GM11168 (cell line): ENCODE results near the gene AK5.
"Not testable (repeated sequence)": the region's sequence is repeated elsewhere in the genome, so short reads cannot be mapped to it uniquely, and the experiment has no call there.

Source experiments
- in situ Hi-C: fragments of 300-500 bp; cut with MboI; formaldehyde crosslinking; loops from one replicate; pipeline ENCODE4 v1.12.0; 2022; ENCODE audit warnings: low sequenced_read_pairs; ENCODE audit not compliant: unreplicated experiment

The AK5 gene

GRCh38 chr1:77283701-77284425, 2.0 kb downstream of the AK5 start:
- in situ Hi-C loops: no loop called here

- in situ Hi-C loops: no loop called here
Measured at GRCh38 chr1:77287535-77287934, 5.7 kb downstream of the AK5 start.

DNA sequence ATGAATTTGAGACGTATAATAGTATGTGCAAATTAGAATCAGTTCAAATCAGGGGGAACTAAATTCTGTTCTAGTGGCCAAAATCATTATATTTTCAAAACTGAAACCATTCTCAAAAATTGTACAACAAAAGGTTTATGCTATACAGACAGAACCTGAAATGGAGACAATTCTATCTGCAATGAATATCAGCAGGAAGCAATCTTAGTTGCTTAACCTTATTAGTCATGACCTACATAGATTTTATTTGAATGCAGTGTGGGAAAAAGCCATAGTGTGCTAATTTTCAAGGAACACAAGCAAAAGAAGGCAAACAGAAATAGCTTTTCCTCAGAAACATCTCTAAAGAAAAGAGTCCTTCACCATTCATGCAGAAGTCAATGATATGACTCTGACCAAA, 6.5 kb downstream of the AK5 start:
- in situ Hi-C loops: no loop called here

- in situ Hi-C loops: no loop called here
Measured at GRCh38 chr1:77290576-77290975, 8.8 kb downstream of the AK5 start.

GRCh38 chr1:77292551-77292950, 10.7 kb downstream of the AK5 start:
- in situ Hi-C loops: no loop called here

GRCh38 chr1:77300566-77300965, 18.7 kb downstream of the AK5 start:
- in situ Hi-C loops: no loop called here

GRCh38 chr1:77303387-77303786, 21.6 kb downstream of the AK5 start:
- in situ Hi-C loops: no loop called here

- in situ Hi-C loops: no loop called here
Measured at GRCh38 chr1:77308889-77309621, 27.2 kb downstream of the AK5 start.

- in situ Hi-C loops: no loop called here
Measured at GRCh38 chr1:77310924-77311323, 29.1 kb downstream of the AK5 start.

DNA sequence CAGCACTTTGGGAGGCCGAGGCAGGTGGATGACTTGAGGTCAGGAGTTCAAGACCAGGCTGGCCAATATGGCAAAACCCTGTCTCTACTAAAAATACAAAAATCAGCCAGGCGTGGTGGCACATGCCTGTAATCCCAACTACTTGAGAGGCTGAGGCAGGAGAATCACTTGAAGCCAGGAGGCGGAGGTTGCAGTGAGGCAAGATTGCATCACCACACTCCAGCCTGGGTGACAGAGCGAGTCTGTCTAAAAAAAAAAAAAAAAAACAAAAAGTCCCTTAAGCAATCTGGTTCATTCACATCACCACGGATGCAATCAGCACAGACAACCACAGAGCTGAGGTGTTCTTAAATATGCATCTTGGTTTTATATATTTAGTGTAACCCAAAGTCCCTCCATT, 30.5 kb downstream of the AK5 start:
- in situ Hi-C loops: not testable (repeated sequence)

GRCh38 chr1:77313491-77313890, 31.7 kb downstream of the AK5 start:
- in situ Hi-C loops: no loop called here

DNA sequence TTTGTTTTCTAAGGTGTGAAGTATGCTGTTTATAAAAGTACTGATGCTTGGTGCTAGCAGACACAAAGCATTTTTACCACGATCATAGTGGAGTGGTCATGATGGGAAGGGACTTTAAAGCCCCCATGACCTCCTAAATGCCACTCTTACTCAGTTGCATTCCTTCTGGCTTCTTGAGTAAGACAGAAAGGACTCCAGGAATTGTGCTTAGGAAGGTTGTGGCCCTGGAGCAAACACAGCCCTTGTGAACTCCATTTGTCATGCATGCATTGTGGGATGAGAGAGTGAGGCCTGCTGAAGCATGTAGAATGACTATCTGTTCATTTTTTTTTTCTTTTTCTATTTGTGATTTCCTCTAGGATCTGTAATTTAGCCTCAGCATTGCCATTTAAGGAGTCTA, 34.2 kb downstream of the AK5 start:
- in situ Hi-C loops: no loop called here

DNA sequence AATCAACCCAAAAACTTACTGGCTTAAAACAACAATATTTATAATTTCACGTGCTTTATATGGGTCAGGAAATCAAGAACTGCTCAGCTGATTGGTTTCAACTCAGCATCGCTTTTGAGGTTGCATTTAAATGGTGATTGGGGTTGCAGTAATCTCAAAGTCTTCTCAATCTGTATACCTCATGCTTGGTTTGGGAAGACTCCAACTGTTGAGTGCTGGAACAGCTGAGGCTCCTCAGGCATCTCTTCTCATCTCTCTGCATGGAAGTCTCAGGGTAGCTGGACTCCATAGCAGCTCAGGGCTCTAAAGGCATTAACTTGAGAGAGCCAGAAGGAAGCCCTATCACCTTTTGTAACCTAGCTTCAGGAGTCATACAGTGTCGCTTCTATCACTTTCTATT, 35.1 kb downstream of the AK5 start:
- in situ Hi-C loops: no loop called here

DNA sequence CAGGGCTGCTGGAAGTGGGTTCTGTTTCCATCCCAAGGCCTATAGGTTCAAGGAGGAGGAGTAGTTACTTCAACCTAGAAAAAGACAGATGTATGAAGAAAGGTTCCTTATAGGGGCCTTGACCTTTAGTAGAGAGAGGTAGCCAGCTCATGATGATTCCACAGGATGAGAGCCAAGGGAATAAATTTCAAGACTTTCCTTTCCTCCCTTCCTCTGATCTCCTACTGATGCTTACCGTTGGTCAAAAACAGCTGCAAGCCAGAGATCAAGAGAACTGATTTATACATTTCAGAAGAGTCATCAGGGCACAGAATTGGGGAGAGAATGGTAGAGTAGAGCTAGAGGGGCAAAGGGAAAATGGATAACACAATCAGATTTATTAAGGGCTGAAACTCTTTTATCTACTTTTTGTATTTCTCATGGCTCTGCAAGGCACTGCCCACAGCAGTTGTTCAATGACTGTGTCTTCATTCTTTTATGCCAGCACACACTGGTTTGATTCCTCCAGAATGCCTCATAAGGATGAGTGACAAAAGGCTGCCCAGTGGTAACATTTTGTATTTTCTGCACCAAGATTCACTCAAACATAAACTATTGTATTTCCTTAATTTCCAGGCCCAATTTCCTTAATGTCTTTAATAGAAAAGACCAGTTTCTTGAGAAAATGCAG, 37.4 kb downstream of the AK5 start:
- in situ Hi-C loops: no loop called here

GRCh38 chr1:77322061-77322900, 40.5 kb downstream of the AK5 start:
- in situ Hi-C loops: no loop called here

DNA sequence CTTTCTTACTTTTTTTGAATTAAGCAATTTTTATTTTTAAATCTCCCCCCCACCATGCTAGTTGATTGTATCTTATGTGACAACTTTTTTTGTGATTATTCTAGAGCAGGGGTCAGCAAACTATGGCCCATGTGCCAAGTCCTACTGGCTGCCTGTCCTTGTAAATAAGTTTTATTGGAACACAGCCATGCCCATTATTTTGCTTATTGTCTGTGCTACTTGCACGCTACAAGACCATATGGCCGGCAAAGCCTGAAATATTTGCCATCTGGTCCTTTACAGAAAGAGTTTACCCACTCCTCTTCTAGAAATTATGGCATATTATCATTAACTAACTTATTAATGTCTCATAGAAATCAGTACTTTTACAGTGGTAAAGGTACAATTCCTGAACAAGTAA, 51.7 kb downstream of the AK5 start:
- in situ Hi-C loops: no loop called here

DNA sequence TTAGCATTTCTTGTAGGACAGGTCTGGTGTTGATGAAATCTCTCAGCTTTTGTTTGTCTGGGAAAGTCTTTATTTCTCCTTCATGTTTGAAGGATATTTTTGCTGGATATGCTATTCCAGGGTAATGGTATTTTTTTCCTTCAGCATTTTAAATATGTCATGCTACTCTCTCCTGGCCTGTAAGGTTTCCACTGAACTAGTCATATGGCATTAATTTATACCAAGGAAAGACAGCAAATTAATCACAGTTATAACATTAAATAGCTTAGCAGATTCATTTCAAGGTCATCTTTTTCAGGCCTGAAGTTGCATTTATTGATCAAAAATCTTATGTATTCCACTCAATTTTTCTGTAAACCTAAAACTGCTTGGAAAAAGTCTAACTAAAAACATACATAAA, 54.9 kb downstream of the AK5 start:
- in situ Hi-C loops: no loop called here

DNA sequence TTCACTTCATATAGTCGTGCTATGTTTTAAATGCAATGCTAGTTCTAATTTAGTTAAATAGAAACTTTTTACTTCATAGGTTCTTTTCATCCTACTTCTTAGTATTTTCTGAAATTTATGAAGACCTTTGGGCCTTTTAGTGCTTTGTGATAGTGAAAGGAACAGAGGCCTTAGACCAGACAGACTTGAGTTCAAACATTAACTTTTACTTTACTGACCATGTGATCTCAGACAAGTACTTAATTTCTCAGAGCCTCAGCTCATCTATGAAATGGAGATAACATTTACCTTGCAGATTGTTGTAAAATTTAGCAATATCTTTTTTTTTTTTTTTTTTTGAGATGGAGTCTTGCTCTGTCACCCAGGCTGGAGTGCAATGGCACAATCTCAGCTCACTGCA, 57.5 kb downstream of the AK5 start:
- in situ Hi-C loops: no loop called here

- in situ Hi-C loops: no loop called here
Measured at GRCh38 chr1:77341195-77341594, 59.4 kb downstream of the AK5 start.

GRCh38 chr1:77342745-77343144, 60.9 kb downstream of the AK5 start:
- in situ Hi-C loops: no loop called here

- in situ Hi-C loops: no loop called here
Measured at GRCh38 chr1:77347646-77348045, 65.8 kb downstream of the AK5 start.
